ENCODE data around the gene CATSPER4. TPM values are rescaled to one million over a fixed set of nuclear protein-coding genes. Genes with fewer than 3 reads are reported as not detected.

Gene CATSPER4
- total and polyA plus RNA-seq, 2 of the 13 experiments (the other 11 are each of a cell fraction or from before 2014, with no cell fraction given) = not detected

DNA sequence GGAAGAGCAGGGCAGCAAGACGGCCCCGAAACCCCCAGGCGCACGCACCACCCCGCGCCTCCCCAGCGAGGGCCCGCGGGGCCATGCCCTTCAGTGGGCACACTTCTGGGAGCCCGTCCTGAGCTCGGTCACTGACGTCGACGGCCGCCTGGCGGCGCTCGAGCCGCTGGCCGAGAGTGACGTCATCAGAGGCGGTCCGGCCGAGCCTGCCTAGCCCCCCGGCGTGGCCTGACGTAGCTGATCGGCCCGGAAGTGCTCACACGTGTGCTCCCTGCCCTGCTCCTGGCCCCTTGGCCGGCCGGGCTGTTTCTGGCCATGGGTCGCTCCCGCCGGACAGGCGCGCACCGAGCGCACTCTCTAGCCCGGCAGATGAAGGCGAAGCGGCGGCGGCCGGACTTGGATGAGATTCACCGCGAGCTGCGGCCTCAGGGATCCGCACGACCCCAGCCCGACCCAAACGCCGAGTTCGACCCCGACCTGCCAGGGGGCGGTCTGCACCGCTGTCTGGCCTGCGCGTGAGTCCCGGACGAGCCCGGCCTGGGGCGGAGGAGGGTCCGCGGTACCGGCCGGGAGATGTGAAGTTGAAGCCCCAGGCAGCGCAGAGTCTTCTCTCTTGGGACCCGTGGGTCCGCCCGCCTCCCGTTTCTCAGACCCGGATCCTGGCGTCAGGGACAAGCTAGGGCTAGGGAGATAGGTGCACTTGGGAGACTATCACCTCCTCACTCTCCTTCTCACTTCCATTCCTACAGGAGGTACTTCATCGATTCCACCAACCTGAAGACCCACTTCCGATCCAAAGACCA is 20.5 kb upstream of the CATSPER4 start, which contains the start of gene ZNF593 (continued):
- TF ChIP-seq ZMAT5 (CRISPR knock-in tag; IDR thresholded peaks at IDR 0.05; ENCODE audit: borderline replicate concordance, low read depth) (no peak), ZNF704 (CRISPR knock-in tag; IDR thresholded peaks at IDR 0.05; ENCODE audit: borderline replicate concordance) (peak; percentile 89; the same call in 1 of the 2 replicates), CREB3 (CRISPR knock-in tag; IDR thresholded peaks at IDR 0.05) (peak; percentile 88; the same call in 1 of the 2 replicates), NFE2L2 (IDR thresholded peaks at IDR 0.05; ENCODE audit: low read length) (no peak), RORA (CRISPR knock-in tag; IDR thresholded peaks at IDR 0.05) (no peak), SAP130 (CRISPR knock-in tag; IDR thresholded peaks at IDR 0.05; ENCODE audit: low read depth) (peak; percentile 99), THYN1 (CRISPR knock-in tag; IDR thresholded peaks at IDR 0.05; ENCODE audit: borderline replicate concordance, low read depth) (0 out of 2 replicates have a peak, but pooled peaks have one; percentile 83), CEBPB (IDR thresholded peaks at IDR 0.05; ENCODE audit: borderline replicate concordance, low read depth, low read length) (no peak), ZNF264 (CRISPR knock-in tag; IDR thresholded peaks at IDR 0.05) (no peak), HDAC6 (IDR thresholded peaks at IDR 0.05; ENCODE audit: low read depth, low read length) (no peak), TOPORS (CRISPR knock-in tag; IDR thresholded peaks at IDR 0.05) (peak; percentile 91; the same call in 1 of the 2 replicates), THAP11 (CRISPR knock-in tag; IDR thresholded peaks at IDR 0.05) (peak; percentile 89)
- TF ChIP-seq, protein P1, sequence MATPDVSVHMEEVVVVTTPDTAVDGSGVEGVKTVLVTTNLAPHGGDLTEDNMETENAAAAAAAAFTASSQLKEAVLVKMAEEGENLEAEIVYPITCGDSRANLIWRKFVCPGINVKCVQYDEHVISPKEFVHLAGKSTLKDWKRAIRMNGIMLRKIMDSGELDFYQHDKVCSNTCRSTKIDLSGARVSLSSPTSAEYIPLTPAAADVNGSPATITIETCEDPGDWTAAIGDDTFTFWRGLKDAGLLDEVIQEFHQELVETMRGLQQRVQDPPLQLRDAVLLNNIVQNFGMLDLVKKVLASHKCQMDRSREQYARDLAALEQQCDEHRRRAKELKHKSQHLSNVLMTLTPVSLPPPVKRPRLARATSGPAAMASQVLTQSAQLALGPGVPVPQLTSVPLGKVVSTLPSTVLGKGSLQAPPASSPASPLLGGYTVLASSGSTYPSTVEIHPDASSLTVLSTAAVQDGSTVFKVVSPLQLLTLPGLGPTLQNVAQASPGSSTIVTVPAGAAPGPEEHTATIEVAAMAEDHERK (CRISPR knock-in tag; IDR thresholded peaks at IDR 0.05; ENCODE audit: low read depth) = 0 out of 2 replicates have a peak, but pooled peaks have one; percentile 21
- TF ChIP-seq, protein P2, sequence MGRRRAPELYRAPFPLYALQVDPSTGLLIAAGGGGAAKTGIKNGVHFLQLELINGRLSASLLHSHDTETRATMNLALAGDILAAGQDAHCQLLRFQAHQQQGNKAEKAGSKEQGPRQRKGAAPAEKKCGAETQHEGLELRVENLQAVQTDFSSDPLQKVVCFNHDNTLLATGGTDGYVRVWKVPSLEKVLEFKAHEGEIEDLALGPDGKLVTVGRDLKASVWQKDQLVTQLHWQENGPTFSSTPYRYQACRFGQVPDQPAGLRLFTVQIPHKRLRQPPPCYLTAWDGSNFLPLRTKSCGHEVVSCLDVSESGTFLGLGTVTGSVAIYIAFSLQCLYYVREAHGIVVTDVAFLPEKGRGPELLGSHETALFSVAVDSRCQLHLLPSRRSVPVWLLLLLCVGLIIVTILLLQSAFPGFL (CRISPR knock-in tag; IDR thresholded peaks at IDR 0.05) = 0 out of 2 replicates have a peak, but pooled peaks have one; percentile 8
- TF ChIP-seq, protein P3, sequence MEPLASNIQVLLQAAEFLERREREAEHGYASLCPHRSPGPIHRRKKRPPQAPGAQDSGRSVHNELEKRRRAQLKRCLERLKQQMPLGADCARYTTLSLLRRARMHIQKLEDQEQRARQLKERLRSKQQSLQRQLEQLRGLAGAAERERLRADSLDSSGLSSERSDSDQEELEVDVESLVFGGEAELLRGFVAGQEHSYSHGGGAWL (CRISPR knock-in tag; IDR thresholded peaks at IDR 0.05) = peak; percentile 98
- TF ChIP-seq, protein P4, sequence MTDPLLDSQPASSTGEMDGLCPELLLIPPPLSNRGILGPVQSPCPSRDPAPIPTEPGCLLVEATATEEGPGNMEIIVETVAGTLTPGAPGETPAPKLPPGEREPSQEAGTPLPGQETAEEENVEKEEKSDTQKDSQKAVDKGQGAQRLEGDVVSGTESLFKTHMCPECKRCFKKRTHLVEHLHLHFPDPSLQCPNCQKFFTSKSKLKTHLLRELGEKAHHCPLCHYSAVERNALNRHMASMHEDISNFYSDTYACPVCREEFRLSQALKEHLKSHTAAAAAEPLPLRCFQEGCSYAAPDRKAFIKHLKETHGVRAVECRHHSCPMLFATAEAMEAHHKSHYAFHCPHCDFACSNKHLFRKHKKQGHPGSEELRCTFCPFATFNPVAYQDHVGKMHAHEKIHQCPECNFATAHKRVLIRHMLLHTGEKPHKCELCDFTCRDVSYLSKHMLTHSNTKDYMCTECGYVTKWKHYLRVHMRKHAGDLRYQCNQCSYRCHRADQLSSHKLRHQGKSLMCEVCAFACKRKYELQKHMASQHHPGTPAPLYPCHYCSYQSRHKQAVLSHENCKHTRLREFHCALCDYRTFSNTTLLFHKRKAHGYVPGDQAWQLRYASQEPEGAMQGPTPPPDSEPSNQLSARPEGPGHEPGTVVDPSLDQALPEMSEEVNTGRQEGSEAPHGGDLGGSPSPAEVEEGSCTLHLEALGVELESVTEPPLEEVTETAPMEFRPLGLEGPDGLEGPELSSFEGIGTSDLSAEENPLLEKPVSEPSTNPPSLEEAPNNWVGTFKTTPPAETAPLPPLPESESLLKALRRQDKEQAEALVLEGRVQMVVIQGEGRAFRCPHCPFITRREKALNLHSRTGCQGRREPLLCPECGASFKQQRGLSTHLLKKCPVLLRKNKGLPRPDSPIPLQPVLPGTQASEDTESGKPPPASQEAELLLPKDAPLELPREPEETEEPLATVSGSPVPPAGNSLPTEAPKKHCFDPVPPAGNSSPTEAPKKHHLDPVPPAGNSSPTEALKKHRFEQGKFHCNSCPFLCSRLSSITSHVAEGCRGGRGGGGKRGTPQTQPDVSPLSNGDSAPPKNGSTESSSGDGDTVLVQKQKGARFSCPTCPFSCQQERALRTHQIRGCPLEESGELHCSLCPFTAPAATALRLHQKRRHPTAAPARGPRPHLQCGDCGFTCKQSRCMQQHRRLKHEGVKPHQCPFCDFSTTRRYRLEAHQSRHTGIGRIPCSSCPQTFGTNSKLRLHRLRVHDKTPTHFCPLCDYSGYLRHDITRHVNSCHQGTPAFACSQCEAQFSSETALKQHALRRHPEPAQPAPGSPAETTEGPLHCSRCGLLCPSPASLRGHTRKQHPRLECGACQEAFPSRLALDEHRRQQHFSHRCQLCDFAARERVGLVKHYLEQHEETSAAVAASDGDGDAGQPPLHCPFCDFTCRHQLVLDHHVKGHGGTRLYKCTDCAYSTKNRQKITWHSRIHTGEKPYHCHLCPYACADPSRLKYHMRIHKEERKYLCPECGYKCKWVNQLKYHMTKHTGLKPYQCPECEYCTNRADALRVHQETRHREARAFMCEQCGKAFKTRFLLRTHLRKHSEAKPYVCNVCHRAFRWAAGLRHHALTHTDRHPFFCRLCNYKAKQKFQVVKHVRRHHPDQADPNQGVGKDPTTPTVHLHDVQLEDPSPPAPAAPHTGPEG (CRISPR knock-in tag; IDR thresholded peaks at IDR 0.05) = peak; percentile 93
